ENCODE data around the gene FBXL19.
A peak's percentile ranks its signal among the peaks of the same experiment; 100 is the strongest.

Gene FBXL19

DNA sequence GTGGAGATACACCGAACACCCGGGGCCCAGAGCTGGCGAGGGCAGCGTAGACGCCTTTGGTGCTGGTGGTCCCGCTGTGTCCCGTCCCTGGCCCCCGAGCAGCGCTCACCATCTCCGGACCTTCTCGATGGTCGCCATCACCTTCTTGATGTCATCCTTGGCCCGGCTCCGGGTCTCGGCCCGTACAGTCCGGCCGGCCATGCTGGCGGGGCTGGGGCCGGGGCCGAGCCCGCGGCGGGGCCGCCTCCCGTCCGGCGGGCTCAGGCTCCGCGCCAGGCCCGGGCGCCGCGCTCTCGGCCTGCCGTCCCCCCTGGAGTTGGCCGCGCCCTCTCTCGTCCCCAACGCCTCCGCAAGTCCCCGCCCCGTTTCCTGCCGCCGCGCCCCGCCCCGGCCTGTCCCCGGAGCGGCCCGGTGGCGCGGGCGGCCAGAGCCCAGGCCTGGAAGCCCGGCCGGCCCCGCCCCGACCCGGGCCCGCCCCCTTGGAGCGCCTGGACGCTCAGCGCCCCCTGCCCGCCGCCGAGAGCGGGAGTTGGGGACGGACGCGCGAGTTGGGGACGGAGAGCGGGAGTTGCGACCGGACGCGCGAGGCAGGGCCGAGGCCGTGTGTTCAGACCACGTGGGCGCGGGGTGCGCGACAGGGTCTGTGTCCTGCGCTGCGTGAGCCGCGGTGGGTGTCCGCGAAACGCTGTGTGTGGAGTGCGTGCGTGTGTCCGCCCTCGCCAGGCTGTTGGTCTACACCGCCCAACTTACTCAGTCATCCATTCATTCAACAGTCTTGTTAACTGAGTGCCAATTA, 29.4 kb upstream of the FBXL19 start, which contains the start of gene BCL7C:
Gene BCL7C (minus strand): TSS at position 334 of the 796 bp plus-strand sequence. CDS start 133 bp downstream, at position 201.
- Mint-ChIP-seq H3K27ac (peak within 1 kb of the TSS; percentile 65), H3K36me3 (ENCODE audit: low read depth) (peaks cover 14% of the 10 kb centered on the region), H3K4me3 (peak within 1 kb of the TSS; percentile 89), H3K4me1 (peaks cover 58% of the 10 kb centered on the region), H3K27me3 (ENCODE audit: low read depth, poor library complexity) (peaks cover 3% of the 10 kb centered on the region), H3K9me3 (no peaks in the 10 kb centered on the region)
- TF ChIP-seq, protein P1, sequence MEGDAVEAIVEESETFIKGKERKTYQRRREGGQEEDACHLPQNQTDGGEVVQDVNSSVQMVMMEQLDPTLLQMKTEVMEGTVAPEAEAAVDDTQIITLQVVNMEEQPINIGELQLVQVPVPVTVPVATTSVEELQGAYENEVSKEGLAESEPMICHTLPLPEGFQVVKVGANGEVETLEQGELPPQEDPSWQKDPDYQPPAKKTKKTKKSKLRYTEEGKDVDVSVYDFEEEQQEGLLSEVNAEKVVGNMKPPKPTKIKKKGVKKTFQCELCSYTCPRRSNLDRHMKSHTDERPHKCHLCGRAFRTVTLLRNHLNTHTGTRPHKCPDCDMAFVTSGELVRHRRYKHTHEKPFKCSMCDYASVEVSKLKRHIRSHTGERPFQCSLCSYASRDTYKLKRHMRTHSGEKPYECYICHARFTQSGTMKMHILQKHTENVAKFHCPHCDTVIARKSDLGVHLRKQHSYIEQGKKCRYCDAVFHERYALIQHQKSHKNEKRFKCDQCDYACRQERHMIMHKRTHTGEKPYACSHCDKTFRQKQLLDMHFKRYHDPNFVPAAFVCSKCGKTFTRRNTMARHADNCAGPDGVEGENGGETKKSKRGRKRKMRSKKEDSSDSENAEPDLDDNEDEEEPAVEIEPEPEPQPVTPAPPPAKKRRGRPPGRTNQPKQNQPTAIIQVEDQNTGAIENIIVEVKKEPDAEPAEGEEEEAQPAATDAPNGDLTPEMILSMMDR (IDR thresholded peaks at IDR 0.05): peak; percentile 8
- peak; percentile 96 for DNase-seq

DNA sequence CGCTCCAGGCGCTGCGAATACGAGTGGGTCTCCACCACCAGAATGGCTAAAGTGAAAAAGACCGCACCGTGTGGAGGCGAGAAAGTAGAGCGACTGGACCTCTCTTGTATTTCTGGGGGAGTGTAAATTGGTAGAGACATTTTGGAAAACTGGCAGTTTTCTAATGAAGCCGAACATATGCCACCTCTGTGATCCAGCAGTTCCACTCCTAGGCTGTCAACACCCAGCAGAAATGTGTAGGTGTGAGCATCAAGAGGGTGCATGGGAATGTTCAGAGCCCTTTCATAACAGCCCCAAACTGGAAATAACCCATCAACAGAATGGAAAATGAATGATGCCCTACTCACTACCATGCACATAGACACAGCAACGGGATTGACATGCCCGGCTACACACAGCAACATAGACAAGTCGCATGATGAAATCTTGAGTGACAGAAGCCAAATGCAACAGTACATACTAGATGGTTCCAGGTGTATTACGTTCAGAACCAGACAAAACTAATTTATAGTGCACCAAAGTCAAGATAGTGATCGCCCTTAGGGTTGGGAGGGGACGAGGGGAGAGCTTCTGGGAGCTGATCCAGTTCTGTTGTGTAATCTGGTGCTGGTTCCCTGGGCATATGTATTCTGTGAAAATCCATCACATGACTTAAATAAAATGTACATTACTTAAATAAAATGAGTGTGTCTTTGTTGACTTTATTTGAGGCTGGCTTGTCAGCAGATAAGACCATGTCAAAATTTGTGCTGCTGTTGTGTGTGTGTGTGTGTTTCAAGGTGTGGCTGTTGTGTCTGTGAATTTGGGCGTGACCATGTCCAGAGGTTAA, 28.6 kb upstream of the FBXL19 start:
- Mint-ChIP-seq H3K36me3 (ENCODE audit: low read depth) (peaks cover 10% of the 10 kb centered on the region), H3K27me3 (ENCODE audit: low read depth, poor library complexity) (peaks cover 2% of the 10 kb centered on the region), H3K9me3 (no peaks in the 10 kb centered on the region), H3K27ac (peak overlapping the region; percentile 67), H3K4me3 (peak overlapping the region; percentile 89), H3K4me1 (peaks cover 58% of the 10 kb centered on the region)
- TF ChIP-seq, protein P1 (IDR thresholded peaks at IDR 0.05): no peak
- DNase-seq: no peak

DNA sequence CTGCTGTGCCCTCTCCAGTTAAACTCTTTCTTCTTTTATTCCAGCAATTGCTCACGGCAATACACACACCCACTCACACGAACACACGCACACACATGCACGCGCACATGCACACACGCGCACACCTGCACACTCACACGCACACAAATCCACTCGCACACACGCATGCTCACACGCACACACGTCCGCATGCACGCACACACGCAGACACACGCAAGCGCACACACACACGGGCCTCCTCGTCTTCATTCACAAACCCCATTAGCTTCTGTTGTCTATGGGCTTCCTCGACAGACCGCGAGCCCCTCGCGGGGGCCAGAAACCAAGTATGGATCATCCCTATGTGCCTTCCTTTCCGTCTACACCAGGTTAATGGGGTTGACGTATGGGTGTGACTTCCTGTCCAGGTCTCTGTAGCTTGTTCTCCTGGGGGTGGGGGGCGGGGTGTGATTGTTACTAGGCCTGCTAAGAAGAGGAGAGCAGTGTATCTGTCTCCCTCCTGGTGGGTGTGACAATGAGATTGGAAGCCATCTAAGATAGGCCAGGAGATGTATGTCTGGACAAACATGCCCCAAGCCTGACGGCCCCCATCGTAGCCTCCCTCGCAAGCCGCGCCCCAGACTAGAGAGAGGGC, 27.6 kb upstream of the FBXL19 start:
- no peak for DNase-seq
- Mint-ChIP-seq H3K4me1 (peaks cover 55% of the 10 kb centered on the region), H3K27ac (peak overlapping the region; percentile 99), H3K27me3 (ENCODE audit: low read depth, poor library complexity) (peaks cover 2% of the 10 kb centered on the region), H3K9me3 (no peaks in the 10 kb centered on the region), H3K36me3 (ENCODE audit: low read depth) (peaks cover 6% of the 10 kb centered on the region), H3K4me3 (peak overlapping the region; percentile 84)
- TF ChIP-seq, protein P1 (IDR thresholded peaks at IDR 0.05): no peak

DNA sequence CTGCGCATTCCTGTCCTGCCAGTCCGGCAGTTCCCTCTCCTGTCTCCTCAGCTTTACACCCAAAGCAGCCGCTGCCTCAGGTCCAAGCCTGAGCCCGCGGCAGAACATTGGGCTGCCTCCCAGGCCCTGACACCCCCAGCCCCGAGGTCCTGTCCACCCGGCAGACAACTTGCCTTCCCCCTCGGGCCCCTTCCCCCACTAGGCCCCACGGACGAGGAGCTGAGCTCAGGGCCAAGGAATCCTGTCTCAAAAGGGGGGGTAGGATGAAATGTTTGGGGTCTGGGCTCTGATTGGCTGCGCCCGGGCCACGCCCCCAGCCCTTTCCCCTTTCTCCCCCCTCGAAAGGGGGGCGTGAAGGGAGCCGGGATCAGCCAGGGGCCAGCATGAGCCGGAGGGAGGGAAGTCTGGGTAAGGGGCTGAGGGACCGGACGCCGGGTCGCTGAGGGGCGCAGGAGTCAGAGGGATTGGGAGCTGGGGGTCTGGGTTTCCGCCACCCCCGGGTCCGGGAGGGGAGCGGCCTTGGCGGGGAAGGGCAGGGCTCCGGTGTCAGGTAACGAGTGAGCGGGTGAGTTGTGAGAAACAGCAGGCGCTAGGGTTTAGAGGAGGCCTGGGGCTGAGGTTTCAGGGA, 27.0 kb upstream of the FBXL19 start, which contains the start of gene CTF1:
Gene CTF1 (plus strand): TSS at position 354 of the 628 bp plus-strand sequence. CDS start 30 bp downstream, at position 384.
- H3K36me3 Mint-ChIP-seq (ENCODE audit: low read depth): peaks cover 3% of the 10 kb centered on the region
- DNase-seq: peak; percentile 76
- H3K4me3 Mint-ChIP-seq: peak within 1 kb of the TSS; percentile 84
- peaks cover 2% of the 10 kb centered on the region for H3K27me3 Mint-ChIP-seq (ENCODE audit: low read depth, poor library complexity)
- TF ChIP-seq, protein P1 (IDR thresholded peaks at IDR 0.05): no peak
- no peaks in the 10 kb centered on the region for H3K9me3 Mint-ChIP-seq
- peak within 1 kb of the TSS; percentile 99 for H3K27ac Mint-ChIP-seq
- H3K4me1 Mint-ChIP-seq: peaks cover 57% of the 10 kb centered on the region

DNA sequence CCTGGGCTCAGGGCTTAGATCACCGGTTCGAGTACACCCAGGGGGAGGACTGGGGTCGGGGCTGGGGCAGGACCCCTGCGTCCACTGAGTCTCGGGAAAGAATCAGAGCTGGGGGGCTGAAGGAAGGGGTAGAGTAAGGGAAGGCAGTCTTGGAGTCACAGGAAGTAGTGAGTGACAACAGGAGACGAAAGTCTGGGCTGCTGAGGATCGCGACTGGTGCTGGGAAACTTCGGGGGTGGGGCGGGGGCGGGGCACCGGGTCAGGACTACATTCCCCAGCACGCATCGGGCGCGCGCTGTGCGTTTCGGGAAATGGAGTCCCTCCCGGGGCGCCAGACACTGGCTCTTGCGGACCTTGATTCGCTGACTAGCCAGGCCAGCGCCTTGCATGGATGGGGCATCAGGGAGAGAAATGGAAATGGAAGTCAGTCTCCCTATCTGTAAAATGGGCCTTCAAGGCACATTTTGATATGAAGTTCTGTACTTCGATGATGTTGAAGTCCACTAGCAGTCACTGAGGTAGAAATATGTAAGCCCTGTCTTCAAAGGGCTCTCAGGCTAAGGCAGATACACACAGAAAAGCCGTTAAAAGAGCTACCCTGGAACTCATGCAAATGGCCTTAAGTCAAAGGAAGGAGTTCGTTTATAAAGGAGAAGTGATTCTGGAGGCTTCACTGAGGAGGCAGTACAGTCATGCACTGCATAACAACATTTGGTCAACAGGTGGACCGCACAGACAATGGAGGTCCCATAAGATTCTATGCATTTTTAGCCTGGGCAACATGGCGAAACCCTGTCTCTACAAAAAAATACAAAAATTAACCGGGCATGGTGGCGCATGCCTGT, 26.3 kb upstream of the FBXL19 start:
- H3K27me3 Mint-ChIP-seq (ENCODE audit: low read depth, poor library complexity): peaks cover 2% of the 10 kb centered on the region
- peak overlapping the region; percentile 84 for H3K4me3 Mint-ChIP-seq
- H3K36me3 Mint-ChIP-seq (ENCODE audit: low read depth): no peaks in the 10 kb centered on the region
- no peaks in the 10 kb centered on the region for H3K9me3 Mint-ChIP-seq
- peaks cover 55% of the 10 kb centered on the region for H3K4me1 Mint-ChIP-seq
- DNase-seq: peak; percentile 88
- peak overlapping the region; percentile 99 for H3K27ac Mint-ChIP-seq
- TF ChIP-seq, protein P1 (IDR thresholded peaks at IDR 0.05): no peak
